HG02943 (cell line): Measurements from ENCODE around the gene PDRG1.

Source experiments
- ATAC-seq: cut with Tn5 transposase; IDR thresholded peaks from one replicate; pipeline ENCODE4 v1.9.1; 2021; ENCODE audit warnings: mild to moderate bottlenecking, low read depth, moderate library complexity; ENCODE audit not compliant: unreplicated experiment

The PDRG1 gene

DNA sequence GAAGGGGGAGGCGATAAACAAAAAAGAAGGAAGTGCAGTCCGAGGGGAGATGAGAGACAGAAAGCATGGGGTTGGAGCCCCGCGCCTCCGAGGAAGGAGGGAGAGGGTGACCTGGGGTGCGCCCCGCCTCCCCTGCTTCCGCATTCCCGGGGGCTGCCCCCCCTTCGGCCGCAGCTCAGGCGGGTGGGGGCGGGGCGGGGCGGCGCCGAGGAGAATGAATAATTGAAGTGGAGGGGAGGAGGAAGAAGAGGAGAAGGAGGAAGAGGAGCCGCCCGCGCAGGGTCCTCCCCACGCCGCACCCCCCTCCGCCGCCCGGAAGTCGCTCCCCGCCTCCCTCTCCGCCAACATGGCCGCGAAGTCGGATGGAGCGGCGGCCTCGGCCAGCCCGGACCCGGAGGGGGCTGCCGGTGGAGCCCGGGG lies 16.0 kb upstream of the PDRG1 start, which contains the start of gene XKR7:
Gene XKR7 (plus strand): TSS at position 322 of the 420 bp plus-strand sequence. CDS start 25 bp downstream, at position 347.
- no peak for ATAC-seq

DNA sequence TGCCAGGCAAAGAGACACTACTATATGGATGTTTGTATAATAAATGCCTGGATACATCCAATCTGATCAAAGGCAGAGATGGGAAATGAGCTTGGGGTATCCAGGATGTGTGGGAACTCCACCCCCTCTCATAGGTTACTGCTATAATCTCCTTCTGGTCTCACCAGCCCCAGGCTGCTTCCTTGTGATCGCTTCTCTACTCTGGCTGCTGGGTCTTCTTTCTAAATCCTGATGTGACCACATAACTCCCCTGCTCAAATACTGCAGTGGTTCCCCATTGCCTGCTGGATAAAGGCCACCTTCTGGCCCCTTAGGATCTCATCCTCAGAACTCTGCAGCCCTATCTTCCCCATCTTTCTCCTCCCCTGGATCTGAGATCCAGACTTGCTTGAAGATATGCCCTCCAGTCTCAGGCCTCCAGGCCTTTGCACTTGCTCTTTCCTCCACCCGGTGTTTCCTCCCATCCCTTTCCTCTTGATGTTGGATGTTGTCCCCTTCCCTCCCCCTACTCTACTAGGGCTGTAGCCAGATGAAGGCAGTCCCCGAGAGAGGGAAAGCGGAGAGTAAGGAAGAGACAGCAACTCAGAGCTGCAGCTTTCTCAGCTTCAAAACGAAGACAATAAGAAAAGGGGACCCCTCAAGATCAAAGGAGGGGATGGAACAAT lies 15.3 kb upstream of the PDRG1 start:
- no peak for ATAC-seq

DNA sequence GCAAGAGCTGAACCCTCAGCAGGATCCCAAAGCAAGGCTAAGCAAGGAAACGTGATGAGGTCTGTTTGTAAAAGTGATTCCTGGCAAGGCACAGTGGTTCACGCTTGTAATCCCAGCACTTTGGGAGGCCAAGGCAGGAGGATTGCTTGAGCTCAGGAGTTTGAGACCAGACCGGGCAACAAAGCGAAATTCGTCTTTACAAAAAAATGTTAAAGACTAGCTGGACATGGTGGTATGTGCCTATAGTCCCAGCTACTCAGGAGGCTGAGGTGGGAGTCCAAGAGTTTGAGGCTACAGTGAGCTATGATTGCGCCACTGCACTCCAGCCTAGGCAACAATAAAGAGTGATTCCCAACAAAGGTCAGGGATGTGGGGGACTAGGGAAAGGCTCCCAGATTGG lies 12.0 kb upstream of the PDRG1 start:
- ATAC-seq = no peak

DNA sequence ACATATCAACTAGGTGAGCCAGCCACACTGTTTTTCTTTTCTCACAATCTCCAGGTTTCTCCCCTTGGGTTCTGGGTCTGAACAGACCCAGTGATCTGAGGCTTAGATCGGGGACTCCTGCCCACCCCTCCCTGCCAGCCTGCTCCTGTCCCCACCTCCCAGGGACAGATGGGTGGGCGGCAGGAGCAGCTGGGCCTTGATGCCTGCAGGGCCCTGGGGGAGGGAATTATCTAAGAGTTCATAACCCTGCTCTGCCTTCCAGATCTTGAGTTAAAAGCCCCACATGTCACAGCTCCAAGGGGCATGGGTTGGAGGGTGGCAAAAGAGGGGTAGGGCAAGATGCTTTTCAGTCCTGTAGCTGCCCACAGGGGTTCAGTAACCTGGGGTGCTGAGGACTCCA lies 10.9 kb upstream of the PDRG1 start:
- no peak for ATAC-seq

DNA sequence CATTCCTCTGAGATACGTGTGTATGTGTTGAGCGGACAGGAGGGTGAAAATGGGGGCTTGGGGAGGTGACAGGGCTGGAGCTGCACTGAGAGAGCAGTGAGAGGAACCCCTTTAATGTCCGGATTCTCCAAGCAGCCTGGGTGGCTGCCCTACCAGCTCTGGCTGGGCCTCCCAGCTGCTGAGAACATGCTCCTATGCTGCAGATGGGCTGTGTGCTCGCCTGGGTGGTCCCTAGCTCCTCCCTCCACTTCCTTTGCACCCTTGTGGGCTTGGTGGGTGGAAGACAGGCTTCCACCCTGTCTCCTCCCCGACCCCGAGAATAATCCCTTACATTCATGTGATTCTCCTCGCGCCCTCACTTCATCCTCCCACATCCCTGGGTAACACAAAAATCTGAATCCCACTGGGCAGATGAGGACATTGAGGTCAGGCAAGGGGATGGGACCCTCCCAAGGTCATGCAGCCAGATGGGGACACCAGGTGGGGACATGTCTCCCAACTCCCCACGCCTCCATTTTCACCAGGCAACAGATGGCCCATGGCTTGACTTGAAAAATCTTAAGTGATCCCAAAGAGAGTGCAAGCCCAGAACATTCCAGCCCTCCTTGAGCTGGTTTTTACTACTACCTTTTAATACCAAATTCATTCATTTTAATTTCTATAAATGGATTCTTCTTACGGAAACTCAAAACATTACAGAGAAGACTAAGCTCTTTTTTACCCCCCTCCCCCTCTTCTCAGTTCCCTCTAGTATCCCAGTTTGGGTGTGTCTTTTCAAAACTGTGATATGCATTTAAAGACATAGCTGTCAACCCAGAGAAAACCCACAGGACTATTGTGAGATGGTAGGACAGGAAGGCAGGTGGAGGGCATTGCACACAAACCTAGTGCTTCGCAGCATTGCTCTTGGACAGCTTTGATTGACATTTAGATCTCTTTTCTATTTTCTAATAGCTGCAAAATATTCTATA lies 5.0 kb upstream of the PDRG1 start:
- ATAC-seq = no peak

DNA sequence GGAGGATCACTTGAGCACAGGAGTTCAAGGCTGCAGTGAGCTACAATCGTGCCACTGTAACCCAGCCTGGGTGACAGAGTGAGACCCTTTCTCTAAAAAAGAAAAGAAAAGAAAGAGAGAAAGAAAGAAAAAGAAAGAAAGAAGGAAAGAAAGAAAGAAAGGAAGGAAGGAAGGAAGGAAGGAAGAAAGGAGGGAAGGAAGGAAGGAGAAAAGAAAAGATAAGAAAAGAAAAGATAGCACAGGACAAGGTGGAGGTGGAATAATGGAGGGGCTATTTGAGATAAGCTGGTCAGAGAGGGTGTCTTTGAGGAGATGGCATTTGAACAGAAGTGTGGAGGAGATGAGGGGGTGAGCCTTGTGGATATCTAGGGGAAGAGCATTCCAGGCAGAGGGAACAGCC lies 2.7 kb upstream of the PDRG1 start:
- ATAC-seq = no peak

DNA sequence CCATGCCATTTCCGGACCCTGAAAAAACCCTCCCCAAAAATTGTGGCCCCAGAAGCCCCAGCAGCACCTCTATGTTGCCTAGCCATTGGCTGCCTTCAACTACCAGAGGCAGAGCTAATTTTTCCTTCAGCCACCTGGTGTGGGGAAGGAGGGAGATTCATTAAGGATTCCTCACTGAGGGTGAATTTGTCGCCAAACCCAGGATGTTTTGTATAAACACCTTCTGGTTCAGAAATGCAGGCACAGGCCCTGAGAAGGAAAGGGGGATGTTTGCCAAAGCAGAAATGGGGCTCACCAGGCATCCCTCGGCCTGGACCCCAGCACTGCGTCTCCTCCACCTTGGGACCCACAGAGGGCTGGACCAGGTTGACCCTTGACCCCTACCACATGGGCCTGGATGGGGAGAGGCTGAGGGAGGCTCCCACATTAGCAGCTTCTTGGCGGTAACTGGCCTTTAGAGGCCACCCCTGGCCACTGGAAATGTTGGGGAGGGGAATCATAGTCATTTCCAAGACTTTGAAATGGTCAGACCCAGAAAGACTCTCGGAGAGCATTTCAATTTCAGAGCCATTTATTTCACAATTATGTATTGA lies 1.8 kb upstream of the PDRG1 start:
- ATAC-seq = no peak

DNA sequence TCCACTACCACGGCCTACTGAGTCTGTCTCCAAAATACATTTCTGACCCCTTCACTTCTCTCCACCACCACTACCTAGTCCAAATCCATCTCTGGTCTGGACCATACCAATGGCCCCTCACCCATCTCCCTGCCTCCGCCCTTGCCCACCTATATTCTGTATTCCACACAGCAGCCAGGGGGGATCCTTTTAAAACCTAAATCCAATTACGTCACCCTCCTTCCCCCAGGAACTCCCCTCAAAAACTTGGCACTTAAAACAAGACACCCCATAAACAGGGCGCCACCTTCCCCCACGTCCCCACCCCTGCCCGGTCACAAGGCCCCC lies 680 bp downstream of the PDRG1 start:
- ATAC-seq = no peak

DNA sequence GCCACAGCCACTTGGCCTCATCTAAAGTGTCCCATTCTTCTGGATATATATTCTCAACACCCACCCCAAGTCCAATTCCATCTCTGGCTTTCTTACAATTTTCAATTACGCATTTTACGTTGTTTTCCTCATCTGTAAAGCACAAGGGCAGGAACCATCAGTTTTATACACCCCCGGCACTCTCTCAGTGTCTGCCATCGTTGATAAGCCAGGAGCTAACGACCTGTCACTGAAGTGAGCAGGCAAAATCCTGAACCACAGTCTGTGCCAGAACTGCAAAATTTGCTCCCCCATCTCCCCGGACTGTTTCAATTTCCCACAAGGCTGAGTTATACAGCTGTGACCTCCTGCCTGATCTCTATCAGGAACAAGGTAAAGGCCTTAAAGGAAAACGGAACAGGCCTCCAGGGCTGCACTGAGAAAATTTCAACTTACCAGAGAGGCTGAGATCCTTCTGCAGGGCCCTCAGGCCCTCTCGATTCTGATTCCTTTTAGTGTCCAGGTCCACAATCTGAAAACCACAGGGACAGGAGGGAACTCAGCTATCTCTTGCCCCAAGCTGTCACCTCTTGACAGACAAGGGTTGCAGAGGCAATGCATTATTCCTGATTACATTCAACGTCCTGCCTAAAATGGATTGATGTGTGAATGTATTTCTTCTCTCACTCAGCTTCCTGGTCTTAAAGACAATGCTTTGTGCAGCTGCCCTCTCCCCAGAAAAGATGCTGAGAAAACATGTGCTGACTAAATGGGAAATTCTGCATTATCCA lies 1.8 kb downstream of the PDRG1 start:
- no peak for ATAC-seq

DNA sequence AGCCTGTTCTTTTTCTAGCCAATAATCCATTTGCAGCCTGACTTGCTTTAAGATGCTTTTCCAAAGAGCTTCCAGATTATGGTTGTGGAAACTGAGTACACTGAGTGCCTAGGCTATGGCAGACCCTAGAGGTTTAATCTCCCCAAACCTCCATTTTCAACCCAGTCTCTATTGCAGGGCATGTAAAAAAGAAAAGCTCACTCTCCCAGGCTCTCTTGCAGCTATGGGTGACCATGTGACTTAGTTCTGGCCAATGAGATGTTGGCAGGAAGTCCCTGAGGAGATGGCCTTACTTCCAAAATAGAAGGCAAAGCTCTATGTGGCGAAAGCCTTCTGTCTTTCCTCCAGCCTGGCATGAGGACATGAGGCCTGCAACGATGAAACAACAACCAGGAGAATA lies 3.8 kb downstream of the PDRG1 start:
- no peak for ATAC-seq

DNA sequence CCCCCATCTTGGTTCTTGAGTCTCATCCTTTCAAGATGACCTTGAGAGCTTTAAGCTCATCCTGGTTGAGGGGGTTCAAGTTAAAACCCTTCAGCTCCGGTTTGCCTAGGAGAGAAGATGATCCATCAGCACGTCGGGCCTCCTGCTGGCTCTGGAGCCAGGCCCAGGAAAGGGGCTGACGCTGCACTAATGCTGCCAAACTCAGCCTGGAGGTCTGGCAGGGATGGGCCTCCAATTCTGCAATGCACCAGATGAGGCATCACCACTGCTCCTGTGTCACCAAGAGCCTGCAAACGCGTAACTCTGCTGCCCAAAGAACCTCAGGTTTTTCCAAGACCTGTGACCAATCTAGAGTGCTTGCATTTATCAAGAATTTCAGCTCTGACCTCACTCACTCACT lies 6.1 kb downstream of the PDRG1 start:
- ATAC-seq = no peak

DNA sequence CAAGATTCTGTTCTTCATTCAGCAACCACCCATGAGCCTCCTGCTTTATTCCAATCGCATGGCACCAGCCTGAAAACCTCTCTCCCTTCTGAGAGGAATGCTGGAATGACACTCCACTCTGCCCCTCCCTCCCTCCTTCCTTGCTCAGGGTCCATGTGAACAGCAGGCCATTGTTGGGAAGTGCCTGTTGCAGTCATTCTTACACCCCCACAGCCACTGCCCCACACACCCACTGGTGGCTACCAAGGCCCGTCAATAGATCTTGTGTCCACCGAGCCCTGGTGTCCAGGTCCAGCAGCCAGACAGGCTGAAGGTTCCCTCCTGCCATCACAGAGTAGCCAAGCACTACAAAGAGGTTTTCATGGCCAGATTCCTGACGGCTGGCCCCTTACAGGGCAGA lies 6.5 kb downstream of the PDRG1 start:
- no peak for ATAC-seq

DNA sequence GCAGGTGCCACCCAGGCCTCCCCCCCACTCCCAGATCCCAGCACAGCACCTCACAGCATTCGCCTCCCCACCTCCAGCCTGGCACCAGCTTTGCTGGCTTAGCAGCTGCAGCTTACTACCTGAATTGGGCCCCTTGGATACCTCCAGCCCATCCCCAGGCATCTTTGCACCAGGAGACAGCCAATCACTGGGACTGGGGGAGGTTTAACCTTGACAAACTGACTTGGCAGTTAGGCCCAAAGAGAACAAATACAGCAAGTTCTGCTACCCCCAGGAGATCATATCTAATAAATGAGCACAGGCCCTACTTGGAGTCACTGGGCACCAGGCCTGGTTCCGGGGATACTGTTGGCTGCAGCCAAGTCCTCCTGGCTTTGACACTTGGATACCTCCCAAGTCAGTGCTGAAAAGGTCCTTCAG lies 8.8 kb downstream of the PDRG1 start:
- ATAC-seq = no peak

DNA sequence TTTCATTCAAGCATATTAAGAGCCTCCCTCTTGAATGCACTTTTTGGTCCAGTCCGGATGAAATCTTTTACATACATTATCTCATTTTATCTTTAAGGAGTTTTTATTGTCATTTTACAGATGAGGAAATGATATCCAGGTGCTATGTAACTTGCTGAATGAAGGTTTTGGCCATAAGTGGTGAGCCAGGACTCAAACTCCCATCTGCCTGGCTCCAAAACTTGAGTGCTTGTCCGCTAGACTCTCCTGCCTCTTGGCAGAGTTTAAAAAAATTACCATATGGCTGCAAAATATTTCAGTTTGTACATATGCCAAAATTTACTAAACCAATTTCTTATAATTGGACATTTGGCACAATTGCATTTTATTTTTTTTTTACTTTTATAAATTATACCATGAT lies 12.2 kb downstream of the PDRG1 start:
- ATAC-seq = no peak

DNA sequence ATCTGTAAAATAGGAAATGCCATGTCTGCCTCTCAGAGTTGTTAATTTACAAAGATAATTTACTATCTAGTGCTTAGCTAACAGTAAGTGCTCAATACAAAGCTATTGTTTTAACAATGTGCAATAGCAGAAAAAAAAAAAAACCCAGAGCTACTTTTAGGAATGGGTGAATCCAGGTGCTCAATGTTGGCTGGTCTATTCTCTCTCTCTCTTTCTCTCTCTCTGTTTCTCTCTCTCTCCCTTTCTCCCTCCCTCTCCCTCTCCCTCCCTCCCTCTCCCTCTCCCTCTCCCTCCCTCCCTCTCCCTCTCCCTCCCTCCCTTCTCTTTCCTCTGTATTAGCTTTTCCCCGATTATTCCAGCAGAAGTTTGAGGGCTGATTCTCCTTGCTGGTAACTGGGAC lies 14.0 kb downstream of the PDRG1 start:
- ATAC-seq = no peak

DNA sequence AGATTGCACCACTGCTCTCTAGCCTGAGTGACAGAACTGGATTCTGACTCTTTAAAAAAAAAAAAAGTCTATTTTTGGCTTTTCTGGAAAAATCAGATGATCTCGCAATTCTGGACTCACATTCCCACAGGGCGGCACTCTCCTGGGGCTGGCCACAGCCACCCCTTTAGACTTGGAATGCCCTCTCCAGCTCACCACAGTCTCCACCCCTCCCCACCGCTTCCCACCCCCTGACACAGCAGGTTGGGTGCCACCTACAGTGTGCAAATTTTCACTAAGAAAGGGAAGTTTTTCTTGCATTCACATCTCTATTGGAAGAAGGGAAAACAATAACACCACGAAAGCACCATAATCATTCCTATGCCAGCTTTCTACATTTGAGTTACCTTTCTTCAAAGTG lies 15.4 kb downstream of the PDRG1 start:
- no peak for ATAC-seq

DNA sequence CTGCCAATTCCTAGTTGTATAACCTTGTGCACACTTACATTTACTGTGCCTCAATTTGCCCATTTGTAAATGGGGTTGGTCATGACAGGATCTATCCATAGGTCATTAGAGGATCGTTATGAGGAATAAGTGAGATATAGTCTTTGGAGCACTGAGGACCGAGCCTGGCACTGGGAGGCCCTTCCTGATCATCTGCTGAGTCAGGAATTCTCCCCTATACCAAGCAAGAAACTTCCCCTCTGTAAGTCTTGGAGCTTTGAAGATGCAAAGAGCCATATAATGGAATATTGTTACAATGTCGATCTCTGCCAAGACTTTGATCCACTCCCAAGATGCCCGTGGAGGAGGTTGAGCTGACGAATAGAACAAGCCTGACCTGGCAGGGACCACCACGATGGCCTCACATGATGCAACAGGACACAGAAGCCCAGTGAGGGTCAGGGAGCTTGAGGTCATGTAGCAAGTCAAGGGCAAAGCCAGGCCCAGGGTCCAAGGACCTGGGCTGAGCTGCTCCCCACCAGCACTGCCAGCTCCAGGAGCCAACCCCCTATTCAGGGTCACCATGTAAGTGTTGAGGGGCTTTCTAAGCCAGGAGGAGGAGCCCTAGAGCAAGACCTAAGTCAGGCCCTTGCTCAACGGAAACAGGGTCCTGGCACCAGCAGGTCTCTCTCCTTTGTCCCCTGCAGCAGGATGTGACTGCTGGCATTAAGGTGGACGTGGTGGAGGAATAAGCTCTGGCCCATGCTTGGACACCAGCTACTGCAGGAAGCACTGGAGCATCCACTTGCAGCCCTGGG lies 16.7 kb downstream of the PDRG1 start:
- ATAC-seq = no peak

DNA sequence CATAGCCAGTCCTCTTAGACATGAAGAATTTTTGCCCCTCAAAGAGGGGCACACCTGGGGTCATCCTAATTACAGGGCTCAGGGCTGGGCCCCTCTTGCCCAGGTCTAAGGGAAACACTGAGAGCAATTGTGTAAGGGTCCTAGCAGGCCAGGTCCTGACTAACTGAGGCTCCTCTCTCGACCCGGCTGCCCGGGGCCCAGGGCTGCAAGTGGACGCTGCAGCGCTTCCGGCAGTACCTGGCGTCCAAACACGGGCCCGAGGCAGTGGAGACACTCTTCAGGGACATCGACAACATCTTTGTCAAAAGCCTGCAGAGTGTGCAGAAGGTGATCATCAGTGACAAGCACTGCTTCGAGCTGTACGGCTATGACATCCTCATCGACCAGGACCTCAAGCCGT lies 17.4 kb downstream of the PDRG1 start:
- ATAC-seq = no peak

DNA sequence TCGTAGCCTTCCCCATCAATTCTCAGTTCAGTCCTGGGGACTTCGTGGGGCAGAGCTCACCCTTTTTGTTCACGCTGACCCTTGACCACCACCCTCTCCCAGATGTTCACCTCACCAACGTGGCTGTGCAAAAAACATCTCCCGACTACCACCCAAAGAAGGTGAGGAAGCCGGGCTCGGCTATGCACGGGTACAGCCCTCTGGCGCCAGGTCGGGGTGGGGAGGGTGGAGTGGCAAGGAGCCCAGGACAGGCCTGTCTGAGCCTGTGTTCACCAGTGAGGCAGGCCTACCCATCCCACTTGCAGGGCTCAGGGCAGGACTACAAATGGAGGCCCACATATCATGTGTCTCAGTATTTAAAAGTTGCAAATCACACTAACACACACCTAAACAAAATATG lies 18.1 kb downstream of the PDRG1 start:
- no peak for ATAC-seq

DNA sequence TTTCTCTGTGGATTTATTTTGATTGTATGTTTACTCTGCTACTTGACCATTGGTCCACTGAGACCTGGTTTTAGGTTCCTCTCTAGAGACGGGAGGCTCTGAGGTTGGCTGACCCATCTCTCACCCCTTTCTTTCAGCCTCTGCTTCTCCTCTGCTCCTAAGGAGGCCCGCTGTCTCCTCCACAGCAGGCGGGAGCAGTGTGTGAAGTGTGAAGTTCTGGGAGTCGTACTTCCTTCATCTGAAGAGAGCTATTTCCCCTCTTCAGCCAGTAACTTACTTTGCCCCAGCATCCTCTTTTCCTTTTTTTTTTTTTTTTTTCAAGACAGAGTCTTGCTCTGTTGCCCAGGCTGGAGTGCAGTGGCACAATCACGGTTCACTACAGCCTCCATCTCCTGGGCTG lies 21.1 kb downstream of the PDRG1 start:
- ATAC-seq = no peak
